ENCODE data around the gene TFAM.

TFAM gene

DNA sequence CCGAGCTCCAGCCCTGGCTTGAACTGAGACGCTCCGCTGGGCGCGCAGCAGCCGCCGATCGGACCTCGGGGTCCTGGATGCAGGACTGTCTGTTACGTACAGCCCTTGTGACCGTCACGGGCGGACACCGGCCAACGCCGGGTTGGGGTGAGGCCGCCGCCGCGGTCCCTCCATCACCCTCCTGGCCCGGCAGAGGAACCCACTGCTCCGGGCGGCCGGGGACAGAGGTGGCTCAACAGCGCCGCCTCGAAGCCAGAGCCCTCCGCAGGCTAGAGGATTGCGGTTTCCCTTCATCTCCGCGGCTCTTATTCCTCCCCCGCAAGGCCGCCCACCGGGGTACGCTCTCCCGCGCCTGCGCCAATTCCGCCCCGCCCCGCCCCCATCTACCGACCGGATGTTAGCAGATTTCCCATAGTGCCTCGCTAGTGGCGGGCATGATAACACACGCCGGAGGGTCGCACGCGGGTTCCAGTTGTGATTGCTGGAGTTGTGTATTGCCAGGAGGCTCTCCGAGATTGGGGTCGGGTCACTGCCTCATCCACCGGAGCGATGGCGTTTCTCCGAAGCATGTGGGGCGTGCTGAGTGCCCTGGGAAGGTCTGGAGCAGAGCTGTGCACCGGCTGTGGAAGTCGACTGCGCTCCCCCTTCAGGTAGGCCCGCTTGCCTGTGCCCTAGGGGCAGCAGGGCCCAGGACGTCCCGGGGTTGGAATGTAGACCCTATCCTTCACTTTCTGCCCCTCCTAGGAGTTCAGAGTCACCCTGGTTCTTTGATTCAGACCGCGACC, at the start of gene TFAM:
TFAM (plus strand) TSS at position 412 of the 785 bp plus-strand sequence; CDS start at position 550, 138 bp downstream.
- Histone ChIP-seq H3K27ac (ENCODE audit: low read length) (no peak within 1 kb of the TSS), H3K36me3 (ENCODE audit: control insufficient read depth, insufficient read depth, low read length) (peaks cover 2% of the 10 kb centered on the region; the same call in 1 of the 2 replicates), H3K27me3 (ENCODE audit: control insufficient read depth, insufficient read depth, low read length) (no peaks in the 10 kb centered on the region), H3K4me1 (ENCODE audit: control insufficient read depth, insufficient read depth, low read length) (no peaks in the 10 kb centered on the region), H3K9me3 (ENCODE audit: control insufficient read depth, insufficient read depth, low read length) (no peaks in the 10 kb centered on the region), H3K4me3 (ENCODE audit: low read length) (peak within 1 kb of the TSS; percentile 86)
- WGBS (ENCODE audit: insufficient coverage, insufficient read length) = no CpG with 5 or more reads among the region's 65 CpGs
- DNase-seq (ENCODE audit: low read depth, low spot score) = peak; percentile 76

DNA sequence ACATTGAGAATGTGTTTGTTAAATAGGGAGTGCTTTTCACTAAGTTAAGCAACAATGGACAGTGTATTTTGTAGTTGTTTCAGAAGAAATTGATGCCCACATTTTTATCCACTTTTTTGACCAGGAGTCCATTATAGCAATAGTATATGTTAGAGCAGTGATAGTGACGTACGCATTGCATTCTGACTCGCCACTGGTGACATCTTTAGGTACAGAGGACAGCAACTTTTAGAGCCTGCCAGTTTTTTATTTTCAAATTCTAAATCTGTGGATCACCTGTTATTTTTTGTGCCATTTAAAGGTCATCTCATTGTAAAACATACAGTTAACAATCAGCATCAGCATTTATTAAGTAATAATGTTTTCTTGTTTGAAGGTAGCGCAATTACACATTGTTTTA, 49.0 kb upstream of the TFAM start:
- H3K36me3 ChIP-seq (ENCODE audit: control insufficient read depth, insufficient read depth, low read length) = no peaks in the 10 kb centered on the region
- H3K27me3 ChIP-seq (ENCODE audit: control insufficient read depth, insufficient read depth, low read length) = no peaks in the 10 kb centered on the region
- no CpG with 5 or more reads among the region's 4 CpGs for WGBS (ENCODE audit: insufficient coverage, insufficient read length)
- no peaks in the 10 kb centered on the region for H3K9me3 ChIP-seq (ENCODE audit: control insufficient read depth, insufficient read depth, low read length)
- DNase-seq (ENCODE audit: low read depth, low spot score) = no peak
- no peak overlapping the region for H3K4me3 ChIP-seq (ENCODE audit: low read length)
- no peak overlapping the region for H3K27ac ChIP-seq (ENCODE audit: low read length)
- H3K4me1 ChIP-seq (ENCODE audit: control insufficient read depth, insufficient read depth, low read length) = no peaks in the 10 kb centered on the region

DNA sequence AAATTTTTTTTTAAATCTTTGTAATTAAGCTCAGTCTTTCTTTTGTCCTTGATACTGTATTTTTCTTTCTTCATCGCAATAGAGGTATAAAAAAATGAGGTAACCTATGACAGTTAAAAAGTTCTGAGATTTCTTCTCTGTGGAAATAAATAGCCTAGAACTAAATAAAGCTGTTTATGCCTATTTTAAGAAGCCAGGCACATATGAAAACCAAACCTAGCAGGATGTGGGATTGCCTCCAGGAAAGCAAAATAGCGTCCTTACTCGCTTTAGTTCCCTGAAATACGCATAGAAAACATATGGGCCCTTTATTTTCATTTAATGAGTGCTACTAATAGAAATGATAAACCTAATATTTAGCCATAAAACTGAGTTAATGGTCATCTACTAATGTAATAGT, 43.8 kb upstream of the TFAM start:
- Histone ChIP-seq H3K4me3 (ENCODE audit: low read length) (no peak overlapping the region), H3K36me3 (ENCODE audit: control insufficient read depth, insufficient read depth, low read length) (no peaks in the 10 kb centered on the region), H3K4me1 (ENCODE audit: control insufficient read depth, insufficient read depth, low read length) (no peaks in the 10 kb centered on the region), H3K27ac (ENCODE audit: low read length) (no peak overlapping the region), H3K27me3 (ENCODE audit: control insufficient read depth, insufficient read depth, low read length) (no peaks in the 10 kb centered on the region), H3K9me3 (ENCODE audit: control insufficient read depth, insufficient read depth, low read length) (no peaks in the 10 kb centered on the region)
- DNase-seq (ENCODE audit: low read depth, low spot score) = no peak
- no CpG with 5 or more reads among the region's 4 CpGs for WGBS (ENCODE audit: insufficient coverage, insufficient read length)

DNA sequence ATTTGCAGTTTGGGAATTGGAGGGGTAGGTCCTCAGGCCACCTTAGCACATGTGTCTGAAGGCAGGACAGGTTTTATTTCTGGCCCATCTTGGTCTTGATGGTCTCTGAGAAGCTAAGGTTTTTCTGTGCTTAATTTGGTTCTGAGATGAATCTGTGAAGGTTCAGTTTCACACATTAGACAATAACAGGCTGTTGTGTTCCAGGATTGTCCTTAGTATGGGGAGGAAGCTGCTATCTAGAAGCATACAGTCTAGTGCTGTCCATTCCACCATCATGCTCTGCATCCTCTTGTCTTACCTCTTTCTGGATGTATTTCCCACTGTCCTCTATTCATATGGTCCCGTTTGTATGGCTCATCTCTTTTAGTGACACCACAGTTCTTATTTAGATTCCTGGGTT, 43.3 kb upstream of the TFAM start:
- WGBS (ENCODE audit: insufficient coverage, insufficient read length) = no CpG with 5 or more reads among the region's 1 CpG
- H3K27ac ChIP-seq (ENCODE audit: low read length) = no peak overlapping the region

GRCh38 chr10:58347967-58348366, 37.2 kb upstream of the TFAM start:
- DNase-seq (ENCODE audit: low read depth, low spot score) = no peak
- Histone ChIP-seq H3K9me3 (ENCODE audit: control insufficient read depth, insufficient read depth, low read length) (no peaks in the 10 kb centered on the region), H3K27ac (ENCODE audit: low read length) (no peak overlapping the region), H3K36me3 (ENCODE audit: control insufficient read depth, insufficient read depth, low read length) (no peaks in the 10 kb centered on the region), H3K4me1 (ENCODE audit: control insufficient read depth, insufficient read depth, low read length) (no peaks in the 10 kb centered on the region), H3K4me3 (ENCODE audit: low read length) (no peak overlapping the region), H3K27me3 (ENCODE audit: control insufficient read depth, insufficient read depth, low read length) (no peaks in the 10 kb centered on the region)
- no CpG with 5 or more reads among the region's 1 CpG for WGBS (ENCODE audit: insufficient coverage, insufficient read length)

More for the DNA sequence above, 43.3 kb upstream of the TFAM start:
- Histone ChIP-seq H3K27me3 (ENCODE audit: control insufficient read depth, insufficient read depth, low read length) (no peaks in the 10 kb centered on the region), H3K36me3 (ENCODE audit: control insufficient read depth, insufficient read depth, low read length) (no peaks in the 10 kb centered on the region), H3K4me1 (ENCODE audit: control insufficient read depth, insufficient read depth, low read length) (no peaks in the 10 kb centered on the region), H3K9me3 (ENCODE audit: control insufficient read depth, insufficient read depth, low read length) (no peaks in the 10 kb centered on the region), H3K4me3 (ENCODE audit: low read length) (no peak overlapping the region)
- no peak for DNase-seq (ENCODE audit: low read depth, low spot score)

- H3K36me3 ChIP-seq (ENCODE audit: control insufficient read depth, insufficient read depth, low read length) = no peaks in the 10 kb centered on the region
- H3K27me3 ChIP-seq (ENCODE audit: control insufficient read depth, insufficient read depth, low read length) = no peaks in the 10 kb centered on the region
- H3K4me1 ChIP-seq (ENCODE audit: control insufficient read depth, insufficient read depth, low read length) = no peaks in the 10 kb centered on the region
- no peak overlapping the region for H3K4me3 ChIP-seq (ENCODE audit: low read length)
- no peak for DNase-seq (ENCODE audit: low read depth, low spot score)
- no peaks in the 10 kb centered on the region for H3K9me3 ChIP-seq (ENCODE audit: control insufficient read depth, insufficient read depth, low read length)
- WGBS (ENCODE audit: insufficient coverage, insufficient read length) = no CpG with 5 or more reads among the region's 2 CpGs
- H3K27ac ChIP-seq (ENCODE audit: low read length) = no peak overlapping the region
These were observed 36.6 kb upstream of the TFAM start for GRCh38 chr10:58348571-58349033.

DNA sequence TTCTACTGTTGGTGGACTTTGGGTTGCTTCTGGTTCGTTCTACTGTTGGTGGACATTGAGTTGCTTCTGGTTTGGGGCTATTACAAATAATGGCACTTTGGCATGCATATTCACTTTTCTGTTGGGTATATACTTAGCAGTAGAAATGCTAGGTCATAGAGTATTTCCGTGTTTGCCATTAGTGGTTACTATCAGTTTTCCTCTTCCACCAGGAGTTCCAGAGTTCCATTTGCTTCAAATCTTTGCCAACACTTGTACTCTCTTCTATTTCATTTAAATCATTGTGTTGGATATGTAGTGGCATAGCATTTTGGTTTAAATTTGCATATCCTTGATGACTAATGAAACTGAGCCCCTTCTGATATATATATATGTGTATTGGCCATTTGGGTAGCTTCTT, 35.2 kb upstream of the TFAM start:
- Histone ChIP-seq H3K4me3 (ENCODE audit: low read length) (no peak overlapping the region), H3K36me3 (ENCODE audit: control insufficient read depth, insufficient read depth, low read length) (no peaks in the 10 kb centered on the region), H3K27ac (ENCODE audit: low read length) (no peak overlapping the region), H3K27me3 (ENCODE audit: control insufficient read depth, insufficient read depth, low read length) (no peaks in the 10 kb centered on the region), H3K9me3 (ENCODE audit: control insufficient read depth, insufficient read depth, low read length) (no peaks in the 10 kb centered on the region), H3K4me1 (ENCODE audit: control insufficient read depth, insufficient read depth, low read length) (no peaks in the 10 kb centered on the region)
- no peak for DNase-seq (ENCODE audit: low read depth, low spot score)
- WGBS (ENCODE audit: insufficient coverage, insufficient read length) = no CpG with 5 or more reads among the region's 2 CpGs

DNA sequence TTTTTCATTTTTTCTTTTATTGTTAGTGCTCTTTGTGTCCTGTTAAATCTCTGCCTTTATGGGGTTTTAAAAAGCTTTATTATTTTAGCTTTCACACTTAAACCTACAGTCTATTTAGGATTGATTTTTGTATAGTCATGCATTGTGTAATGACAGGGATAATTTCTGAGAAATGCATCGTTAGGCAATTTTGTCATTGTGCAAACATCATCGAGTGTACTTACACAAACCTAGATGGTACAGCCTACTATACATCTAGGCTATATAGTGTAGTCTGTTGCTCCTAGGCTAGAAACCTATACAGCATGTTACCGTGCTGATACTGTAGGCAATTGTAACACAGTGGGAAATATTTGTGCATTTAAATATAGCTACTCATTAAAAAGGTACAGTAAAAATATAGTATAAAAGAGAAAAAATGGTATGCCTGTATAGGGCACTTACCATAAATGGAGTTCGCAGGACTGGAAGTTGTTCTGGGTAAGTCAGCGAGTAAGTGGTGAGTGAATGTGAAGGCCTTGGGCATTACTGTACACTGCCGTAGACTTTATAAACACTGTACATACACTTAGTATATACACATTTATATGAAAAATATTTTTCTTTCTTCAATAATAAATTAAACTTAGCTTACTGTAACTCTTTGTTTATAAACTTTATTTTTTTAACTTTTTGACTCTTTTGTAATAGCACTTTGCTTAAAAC, 34.4 kb upstream of the TFAM start:
- Histone ChIP-seq H3K4me1 (ENCODE audit: control insufficient read depth, insufficient read depth, low read length) (no peaks in the 10 kb centered on the region), H3K27ac (ENCODE audit: low read length) (no peak overlapping the region), H3K27me3 (ENCODE audit: control insufficient read depth, insufficient read depth, low read length) (no peaks in the 10 kb centered on the region), H3K9me3 (ENCODE audit: control insufficient read depth, insufficient read depth, low read length) (no peaks in the 10 kb centered on the region), H3K36me3 (ENCODE audit: control insufficient read depth, insufficient read depth, low read length) (no peaks in the 10 kb centered on the region), H3K4me3 (ENCODE audit: low read length) (no peak overlapping the region)
- WGBS (ENCODE audit: insufficient coverage, insufficient read length) = no CpG with 5 or more reads among the region's 6 CpGs
- no peak for DNase-seq (ENCODE audit: low read depth, low spot score)

- no peak for DNase-seq (ENCODE audit: low read depth, low spot score)
- H3K27me3 ChIP-seq (ENCODE audit: control insufficient read depth, insufficient read depth, low read length) = no peaks in the 10 kb centered on the region
- H3K36me3 ChIP-seq (ENCODE audit: control insufficient read depth, insufficient read depth, low read length) = no peaks in the 10 kb centered on the region
- H3K4me1 ChIP-seq (ENCODE audit: control insufficient read depth, insufficient read depth, low read length) = no peaks in the 10 kb centered on the region
- no peak overlapping the region for H3K4me3 ChIP-seq (ENCODE audit: low read length)
- H3K27ac ChIP-seq (ENCODE audit: low read length) = no peak overlapping the region
- H3K9me3 ChIP-seq (ENCODE audit: control insufficient read depth, insufficient read depth, low read length) = no peaks in the 10 kb centered on the region
- no CpG with 5 or more reads among the region's 7 CpGs for WGBS (ENCODE audit: insufficient coverage, insufficient read length)
These were observed 33.3 kb upstream of the TFAM start for GRCh38 chr10:58351616-58352578.

Data from iPS DF 6.9 (cell line).